Uterus (tissue), 2 donors: Measurements from ENCODE around the gene SVEP1.

Experiments used
- POLR2A ChIP-seq, 2 donors: fragments of 450-650 bp; IDR thresholded peaks; one replicate each; pipeline ENCODE4 v1.6.1; 2016; ENCODE audit warnings: antibody characterized with exemption in 2 of 2, mild to moderate bottlenecking in 1 of 2, moderate library complexity in 1 of 2
- TF ChIP-seq, protein P1 (sequence below), 4 experiments: fragments of 200-600 bp in 2 of 4; fragments of 450-650 bp in 2 of 4; sonication (generic) in 2 of 4; IDR thresholded peaks; one replicate each; pipeline ENCODE4 v1.5.1; 2016 to 2019; ENCODE audit warnings: antibody characterized with exemption in 4 of 4, mild to moderate bottlenecking in 2 of 4, moderate library complexity in 1 of 4

GRCh38 chr9:110521206-110521605, 58.3 kb downstream of the SVEP1 start:
- TF ChIP-seq, protein P1, sequence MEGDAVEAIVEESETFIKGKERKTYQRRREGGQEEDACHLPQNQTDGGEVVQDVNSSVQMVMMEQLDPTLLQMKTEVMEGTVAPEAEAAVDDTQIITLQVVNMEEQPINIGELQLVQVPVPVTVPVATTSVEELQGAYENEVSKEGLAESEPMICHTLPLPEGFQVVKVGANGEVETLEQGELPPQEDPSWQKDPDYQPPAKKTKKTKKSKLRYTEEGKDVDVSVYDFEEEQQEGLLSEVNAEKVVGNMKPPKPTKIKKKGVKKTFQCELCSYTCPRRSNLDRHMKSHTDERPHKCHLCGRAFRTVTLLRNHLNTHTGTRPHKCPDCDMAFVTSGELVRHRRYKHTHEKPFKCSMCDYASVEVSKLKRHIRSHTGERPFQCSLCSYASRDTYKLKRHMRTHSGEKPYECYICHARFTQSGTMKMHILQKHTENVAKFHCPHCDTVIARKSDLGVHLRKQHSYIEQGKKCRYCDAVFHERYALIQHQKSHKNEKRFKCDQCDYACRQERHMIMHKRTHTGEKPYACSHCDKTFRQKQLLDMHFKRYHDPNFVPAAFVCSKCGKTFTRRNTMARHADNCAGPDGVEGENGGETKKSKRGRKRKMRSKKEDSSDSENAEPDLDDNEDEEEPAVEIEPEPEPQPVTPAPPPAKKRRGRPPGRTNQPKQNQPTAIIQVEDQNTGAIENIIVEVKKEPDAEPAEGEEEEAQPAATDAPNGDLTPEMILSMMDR (IDR thresholded peaks at IDR 0.05) = no peak
- TF ChIP-seq POLR2A (IDR thresholded peaks at IDR 0.05) = no peak
